Measurements from ENCODE around the gene FTCD.

Gene FTCD

DNA sequence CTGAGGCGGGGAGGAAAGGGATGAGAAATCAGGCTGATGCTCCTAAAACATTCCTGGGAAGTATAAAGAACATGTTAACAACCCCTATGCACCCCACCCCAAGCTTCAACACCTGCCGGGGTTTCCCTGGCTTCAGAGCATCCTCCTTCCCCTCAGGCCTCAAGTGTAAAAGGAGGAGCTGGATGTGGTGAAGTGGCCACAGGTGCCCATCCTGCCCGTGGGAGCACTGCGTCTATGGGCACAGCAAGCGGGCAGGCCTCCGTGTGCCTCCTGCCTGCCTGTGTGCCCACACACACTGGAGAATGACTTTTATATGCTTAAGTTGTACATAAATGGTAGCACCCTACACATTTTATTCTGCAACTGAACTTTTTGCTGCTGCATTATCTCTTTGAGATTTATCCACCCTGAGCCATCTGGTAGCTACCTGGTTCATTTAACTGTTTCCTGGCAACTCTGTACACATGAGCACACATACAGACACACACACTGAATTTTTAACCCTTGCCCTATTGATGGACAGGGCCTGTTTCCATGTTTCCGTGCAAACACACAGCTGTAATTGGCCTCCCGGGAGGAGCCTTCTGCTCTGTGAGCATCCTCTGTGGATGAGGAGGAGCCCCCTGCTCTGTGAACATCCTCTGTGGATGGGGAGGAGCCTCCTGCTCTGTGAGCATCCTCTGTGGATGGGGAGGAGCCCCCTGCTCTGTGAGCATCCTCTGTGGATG lies 13.4 kb upstream of the FTCD start:
- no peak for DNase-seq (ENCODE audit: low read depth, low spot score)
- ChIA-PET CTCF (no interaction called here), POLR2A (no interaction called here)
- H3K4me3 ChIP-seq (ENCODE audit: low read depth, low read length) = no peak overlapping the region
- no peak for TF ChIP-seq CTCF (IDR thresholded peaks at IDR 0.05; ENCODE audit: insufficient read depth, low read length, missing control alignments)

GRCh38 chr21:46168238-46168637 lies 12.9 kb upstream of the FTCD start:
- no peak overlapping the region for H3K4me3 ChIP-seq (ENCODE audit: low read depth, low read length)
- DNase-seq (ENCODE audit: low read depth, low spot score) = no peak
- no peak for TF ChIP-seq CTCF (IDR thresholded peaks at IDR 0.05; ENCODE audit: insufficient read depth, low read length, missing control alignments)
- ChIA-PET POLR2A (no interaction called here), CTCF (no interaction called here)

DNA sequence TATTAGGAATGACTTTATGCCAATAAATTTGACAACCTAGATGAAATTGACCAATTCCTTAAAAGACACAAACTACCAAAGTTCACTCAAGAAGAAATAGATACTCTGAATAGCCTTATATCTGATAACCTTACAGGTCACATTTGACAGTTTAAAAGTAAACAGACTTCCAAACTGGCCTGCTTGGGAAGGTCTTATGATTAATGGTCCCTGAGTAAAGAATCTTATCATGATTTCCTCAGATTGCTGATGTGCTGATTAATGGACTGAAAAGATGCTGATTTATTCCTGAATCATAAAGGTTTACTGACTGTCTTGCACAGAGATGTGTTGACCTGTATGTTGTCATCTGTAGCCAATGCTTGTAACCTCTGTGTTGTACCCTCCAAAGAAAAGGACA lies 9.7 kb upstream of the FTCD start:
- no peak overlapping the region for H3K4me3 ChIP-seq (ENCODE audit: low read depth, low read length)
- CTCF ChIA-PET = interaction anchor here (1.3 kb wide), 1 partner anchor 11 kb away, joined by 4 read pairs; no protein-coding TSS in a partner anchor
- no peak for TF ChIP-seq CTCF (IDR thresholded peaks at IDR 0.05; ENCODE audit: insufficient read depth, low read length, missing control alignments)
- DNase-seq (ENCODE audit: low read depth, low spot score) = no peak
- POLR2A ChIA-PET = no interaction called here

DNA sequence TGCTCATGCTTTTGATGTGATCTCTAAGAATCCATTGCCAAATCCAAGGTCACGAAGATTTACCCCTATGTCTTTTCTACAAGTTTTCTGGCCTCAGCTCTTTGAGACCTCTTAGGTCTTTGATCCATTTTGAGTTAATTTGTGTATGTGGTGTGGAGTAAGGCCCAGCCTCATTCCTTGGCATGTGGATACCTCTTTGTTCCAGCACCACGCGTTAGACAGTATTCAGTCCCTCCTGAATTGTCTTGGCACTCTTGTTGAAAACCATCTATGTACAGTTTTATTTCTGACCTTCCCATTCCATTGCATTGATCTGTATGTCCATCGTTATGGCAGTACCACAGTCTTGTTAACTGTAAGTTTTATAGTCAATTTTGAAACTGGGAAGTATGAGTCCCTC lies 8.0 kb upstream of the FTCD start:
- H3K4me3 ChIP-seq (ENCODE audit: low read depth, low read length) = no peak overlapping the region
- no peak for DNase-seq (ENCODE audit: low read depth, low spot score)
- TF ChIP-seq CTCF (IDR thresholded peaks at IDR 0.05; ENCODE audit: insufficient read depth, low read length, missing control alignments) = no peak
- POLR2A ChIA-PET = no interaction called here
- CTCF ChIA-PET = interaction anchor here (1.2 kb wide), 1 partner anchor 20 kb away, joined by 4 read pairs; no protein-coding TSS in a partner anchor

DNA sequence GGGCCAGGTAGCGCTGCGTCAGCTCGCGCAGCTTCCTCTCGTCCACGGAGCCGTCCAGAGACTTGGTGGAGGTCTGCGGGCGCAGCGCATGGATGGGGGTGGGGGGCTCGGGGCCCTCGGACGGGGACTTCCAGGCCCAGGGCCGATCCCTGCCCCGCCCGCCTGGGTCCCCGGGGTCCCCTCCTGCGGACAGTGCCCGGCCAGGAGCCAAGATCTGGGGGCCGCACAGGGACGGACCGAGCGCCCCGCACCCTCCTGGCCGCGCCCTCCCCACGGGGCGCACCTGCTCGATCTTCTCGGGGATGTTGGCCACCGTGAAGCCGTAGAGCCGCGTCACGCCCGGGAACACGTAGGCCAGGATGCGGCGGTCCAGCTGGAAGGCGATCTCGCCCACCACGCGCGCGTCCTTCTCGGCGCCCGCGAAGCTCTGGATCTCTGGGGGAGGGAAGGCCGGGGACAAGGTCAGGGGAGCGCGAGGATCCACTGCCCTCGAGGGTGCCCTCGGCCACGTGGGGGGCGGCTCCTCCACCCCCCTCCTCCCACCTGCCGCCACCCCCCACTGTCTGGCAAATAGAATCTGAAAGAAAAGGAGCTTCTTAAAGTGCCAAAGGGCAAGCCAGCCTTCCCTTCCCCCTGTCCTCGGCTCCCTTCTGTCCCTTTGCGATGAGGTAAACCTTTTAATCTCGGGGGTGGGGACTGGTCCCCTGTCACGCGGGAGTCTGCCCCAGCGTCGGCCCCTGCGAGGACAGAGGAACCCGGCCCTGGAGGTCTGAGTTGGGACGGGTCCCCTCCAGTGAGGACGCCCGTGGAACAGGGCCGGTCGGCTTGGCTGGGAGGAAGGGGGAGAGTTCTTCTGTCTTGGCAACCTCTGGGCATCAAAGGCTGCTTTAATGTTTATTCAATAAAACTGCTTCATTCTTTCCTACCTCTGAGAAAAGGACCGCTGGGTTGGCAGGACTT lies 6.5 kb upstream of the FTCD start:
- peak overlapping the region; percentile 3; the same call in 1 of the 2 replicates for H3K4me3 ChIP-seq (ENCODE audit: low read depth, low read length)
- CTCF ChIA-PET = interaction anchor here (0.8 to 1.6 kb wide), 2 partner anchors 14 to 15 kb away, joined by 3 to 4 read pairs; no protein-coding TSS in a partner anchor

More for the DNA sequence above, 6.5 kb upstream of the FTCD start:
- TF ChIP-seq CTCF (IDR thresholded peaks at IDR 0.05; ENCODE audit: insufficient read depth, low read length, missing control alignments) = no peak
- POLR2A ChIA-PET = no interaction called here
- no peak for DNase-seq (ENCODE audit: low read depth, low spot score)
